Body of pancreas (tissue), 4 donors: Measurements from ENCODE around the gene FGFBP1. TPM values are rescaled to one million over a fixed set of nuclear protein-coding genes. Genes with fewer than 3 reads are reported as not detected.

Experiments
- ATAC-seq: fragments of 150-250 bp; one replicate; pipeline ENCODE4 v1.9.1; 2016
- DNase-seq, 4 donors: peaks; one replicate each; pipeline ENCODE4 v3.0.0-alpha.2; 2019
- H3K27ac ChIP-seq, 4 donors: fragments of 200-600 bp; sonication (generic); 1 replicate in 3 of 4; 2 replicates in 1 of 4; pipeline versions ENCODE4 v1.5.1 to v1.6.1; 2016 to 2019; ENCODE audit warnings: mild to moderate bottlenecking in 1 of 4, mixed read lengths in 1 of 4, moderate library complexity in 1 of 4
- H3K27me3 ChIP-seq, 2 donors: fragments of 200-600 bp; sonication (generic); one replicate each; pipeline ENCODE4 v1.6.0; 2016; ENCODE audit warnings: mild to moderate bottlenecking in 1 of 2
- H3K36me3 ChIP-seq, 2 donors: fragments of 200-600 bp; sonication (generic); replicated peaks in 1 of 2; 2 replicates each; pipeline ENCODE4 v1.5.1; 2016; ENCODE audit warnings: low read depth in 2 of 2; ENCODE audit not compliant: insufficient read depth in 1 of 2
- H3K4me1 ChIP-seq: fragments of 200-600 bp; sonication (generic); one replicate; pipeline ENCODE4 v1.6.0; 2016
- H3K4me3 ChIP-seq, 2 donors: fragments of 200-600 bp; sonication (generic); 1 replicate in 1 of 2; 2 replicates in 1 of 2; pipeline ENCODE4 v1.5.1; 2016 to 2019
- H3K9me3 ChIP-seq, 3 donors: fragments of 200-600 bp; sonication (generic); 1 replicate in 2 of 3; 2 replicates in 1 of 3; pipeline ENCODE4 v1.5.1; 2016
- CTCF ChIP-seq, 7 experiments: fragments of 450-650 bp in 4 of 7; fragments of 200-600 bp in 3 of 7; sonication (generic) in 3 of 7; IDR thresholded peaks; one replicate each; pipeline ENCODE4 v1.5.1; 2016 to 2019; ENCODE audit warnings: antibody characterized with exemption in 7 of 7
- POLR2A ChIP-seq, 3 donors: fragments of 450-650 bp; IDR thresholded peaks; one replicate each; pipeline ENCODE4 v1.6.1; 2016; ENCODE audit warnings: antibody characterized with exemption in 3 of 3, mild to moderate bottlenecking in 2 of 3
- WGBS, 2 donors: methylation state at CpG; one replicate each; pipeline ENCODE4 v1.1.5; 2017; 5-methylcytosine and 5-hydroxymethylcytosine counted together
- intact Hi-C: fragments of 100-400 bp; cut with DNase I; formaldehyde crosslinking; loops from one replicate; pipeline ENCODE4 v1.15.1; 2023
- total RNA-seq, 2 donors: library from RNA; depleted of rRNA; stranded (reverse); fragments of >200 nt; gene quantifications; one replicate each; pipeline ENCODE4 v1.1.0, GENCODE V29; 2016

Gene FGFBP1
- total RNA-seq, 2 donors from 2014 or later, result not detected

- no peaks in the 10 kb centered on the region for H3K9me3 ChIP-seq
- intact Hi-C loops, result no loop called here
- H3K27me3 ChIP-seq, result no peaks in the 10 kb centered on the region
Measured at GRCh38 chr4:15898902-15899301, 39.6 kb downstream of the FGFBP1 start.

GRCh38 chr4:15897577-15897976 lies 41.0 kb downstream of the FGFBP1 start:
- Histone ChIP-seq H3K36me3 (no peaks in the 10 kb centered on the region), H3K4me3 (no peak overlapping the region), H3K27ac (no peak overlapping the region), H3K27me3 (no peaks in the 10 kb centered on the region), H3K4me1 (no peaks in the 10 kb centered on the region), H3K9me3 (no peaks in the 10 kb centered on the region)
- intact Hi-C loops, result no loop called here
- TF ChIP-seq POLR2A (IDR thresholded peaks at IDR 0.05), result no peak
- no peak for TF ChIP-seq CTCF (IDR thresholded peaks at IDR 0.05)
- ATAC-seq (no peak), DNase-seq (no peak)
- 50 to 59% methylated on average over 2 of the region's 2 CpGs for WGBS, 2 donors

More at GRCh38 chr4:15898902-15899301, 39.6 kb downstream of the FGFBP1 start:
- ATAC-seq (no peak), DNase-seq (no peak)
- H3K4me3 ChIP-seq, result no peak overlapping the region
- H3K27ac ChIP-seq, result no peak overlapping the region
- no peaks in the 10 kb centered on the region for H3K4me1 ChIP-seq
- no peaks in the 10 kb centered on the region for H3K36me3 ChIP-seq
- TF ChIP-seq CTCF (IDR thresholded peaks at IDR 0.05) (no peak), POLR2A (IDR thresholded peaks at IDR 0.05) (no peak)

- TF ChIP-seq CTCF (IDR thresholded peaks at IDR 0.05) (no peak), POLR2A (IDR thresholded peaks at IDR 0.05) (no peak)
- no peak for DNase-seq
- Histone ChIP-seq H3K9me3 (no peaks in the 10 kb centered on the region), H3K4me1 (no peaks in the 10 kb centered on the region), H3K27me3 (no peaks in the 10 kb centered on the region), H3K4me3 (no peak overlapping the region), H3K36me3 (no peaks in the 10 kb centered on the region), H3K27ac (no peak overlapping the region)
- 63 to 71% methylated on average over 4 of the region's 4 CpGs for WGBS, 2 donors
- no peak for ATAC-seq
- intact Hi-C loops, result no loop called here
Measured at GRCh38 chr4:15894921-15895916, 43.3 kb downstream of the FGFBP1 start.

- DNase-seq (no peak), ATAC-seq (no peak)
- Histone ChIP-seq H3K9me3 (no peaks in the 10 kb centered on the region), H3K4me1 (no peaks in the 10 kb centered on the region), H3K27me3 (no peaks in the 10 kb centered on the region), H3K36me3 (no peaks in the 10 kb centered on the region), H3K27ac (no peak overlapping the region), H3K4me3 (no peak overlapping the region)
- TF ChIP-seq POLR2A (IDR thresholded peaks at IDR 0.05) (no peak), CTCF (IDR thresholded peaks at IDR 0.05) (no peak)
- WGBS, 2 donors, result 22 to 39% methylated on average over 1 of the region's 1 CpG
- intact Hi-C loops, result no loop called here
Measured at GRCh38 chr4:15894393-15894792, 44.1 kb downstream of the FGFBP1 start.
